DOHH2 (cell line): ENCODE data around the gene SIRT7.

Source experiments
- H3F3A ChIP-seq: fragments of 200-600 bp; sonication (generic), shearing (Covaris generic); 2 replicates; pipeline ENCODE4 v1.6.0; 2016; ENCODE audit warnings: antibody characterized with exemption, mild to moderate bottlenecking; ENCODE audit not compliant: control insufficient read depth, insufficient read depth
- H3K27ac ChIP-seq: fragments of 200-600 bp; sonication (generic); 2 replicates; pipeline ENCODE4 v1.5.1; 2014; ENCODE audit warnings: low read depth, mild to moderate bottlenecking, low read length, moderate library complexity
- H3K27me3 ChIP-seq: fragments of 200-600 bp; sonication (generic); 2 replicates; pipeline ENCODE4 v1.6.1; 2014; ENCODE audit warnings: mild to moderate bottlenecking, low read length, mixed read lengths; ENCODE audit not compliant: control insufficient read depth
- H3K36me3 ChIP-seq: fragments of 200-600 bp; sonication (generic); 2 replicates; pipeline ENCODE4 v1.6.1; 2014; ENCODE audit warnings: mild to moderate bottlenecking, low read length, moderate library complexity, mixed read lengths; ENCODE audit not compliant: control insufficient read depth
- H3K4me1 ChIP-seq: fragments of 200-600 bp; sonication (generic); 2 replicates; pipeline ENCODE4 v1.6.1; 2014; ENCODE audit warnings: mild to moderate bottlenecking, low read length, mixed read lengths; ENCODE audit not compliant: control insufficient read depth
- H3K4me2 ChIP-seq: fragments of 200-600 bp; sonication (generic); 2 replicates; pipeline ENCODE4 v1.6.0; 2014; ENCODE audit warnings: mild to moderate bottlenecking, low read length, moderate library complexity
- H3K4me3 ChIP-seq: fragments of 200-600 bp; sonication (generic); 2 replicates; pipeline ENCODE4 v1.5.1; 2014; ENCODE audit warnings: mild to moderate bottlenecking, low read length, mixed read lengths
- H3K79me2 ChIP-seq: fragments of 200-600 bp; sonication (generic); 2 replicates; pipeline ENCODE4 v1.6.1; 2014; ENCODE audit warnings: mild to moderate bottlenecking, low read length, mixed read lengths; ENCODE audit not compliant: control insufficient read depth
- H3K9me2 ChIP-seq: fragments of 200-600 bp; sonication (generic); replicated peaks from 2 replicates; pipeline ENCODE4 v1.6.1; 2014; ENCODE audit warnings: mild to moderate bottlenecking, low read length, mixed read lengths; ENCODE audit not compliant: control insufficient read depth
- H3K9me3 ChIP-seq: fragments of 200-600 bp; sonication (generic); 2 replicates; pipeline ENCODE4 v1.6.1; 2014; ENCODE audit warnings: antibody characterized with exemption, low read length, mixed read lengths; ENCODE audit not compliant: control insufficient read depth, insufficient read depth
- H4K20me1 ChIP-seq: fragments of 200-600 bp; sonication (generic); 2 replicates; pipeline ENCODE4 v1.6.0; 2014; ENCODE audit warnings: low read depth, mild to moderate bottlenecking, antibody characterized with exemption, low read length, moderate library complexity; ENCODE audit not compliant: control insufficient read depth, insufficient read depth
- EZH2phosphoT487 ChIP-seq: fragments of 200-600 bp; sonication (generic); IDR thresholded peaks from 2 replicates; pipeline ENCODE4 v1.6.1; 2017; ENCODE audit warnings: borderline replicate concordance, mild to moderate bottlenecking, antibody characterized with exemption, low read length, moderate library complexity, mixed read lengths
- TF ChIP-seq, protein P1 (sequence below): fragments of 200-600 bp; sonication (generic); IDR thresholded peaks from one replicate; pipeline ENCODE4 v1.5.1; 2014; ENCODE audit warnings: antibody characterized with exemption, mild to moderate bottlenecking, low read depth, low read length; ENCODE audit not compliant: poor library complexity, severe bottlenecking

SIRT7 gene

GRCh38 chr17:81865733-81866439 lies 52.1 kb downstream of the SIRT7 start:
- Histone ChIP-seq H3F3A (peaks cover 35% of the 10 kb centered on the region), H3K4me1 (peaks cover 59% of the 10 kb centered on the region), H3K4me2 (peak overlapping the region; percentile 2; the same call in 1 of the 2 replicates), H3K79me2 (peaks cover 71% of the 10 kb centered on the region), H3K27ac (no peak overlapping the region), H3K9me2 (no peaks in the 10 kb centered on the region), H3K36me3 (peaks cover 84% of the 10 kb centered on the region), H3K27me3 (no peaks in the 10 kb centered on the region), H3K9me3 (no peaks in the 10 kb centered on the region), H3K4me3 (no peak overlapping the region), H4K20me1 (0 out of 2 replicates have a peak, but pooled peaks cover 5% of the 10 kb centered on the region)
- no peak for TF ChIP-seq EZH2phosphoT487

GRCh38 chr17:81865358-81865732 lies 52.6 kb downstream of the SIRT7 start:
- Histone ChIP-seq H3K27me3 (no peaks in the 10 kb centered on the region), H3K4me3 (no peak overlapping the region), H4K20me1 (0 out of 2 replicates have a peak, but pooled peaks cover 5% of the 10 kb centered on the region), H3K4me1 (peaks cover 59% of the 10 kb centered on the region), H3K36me3 (peaks cover 81% of the 10 kb centered on the region), H3K4me2 (peak overlapping the region; percentile 2; the same call in 1 of the 2 replicates), H3K27ac (no peak overlapping the region), H3F3A (peaks cover 33% of the 10 kb centered on the region), H3K9me2 (no peaks in the 10 kb centered on the region), H3K9me3 (no peaks in the 10 kb centered on the region), H3K79me2 (peaks cover 66% of the 10 kb centered on the region)
- no peak for TF ChIP-seq EZH2phosphoT487
- TF ChIP-seq, protein P1, sequence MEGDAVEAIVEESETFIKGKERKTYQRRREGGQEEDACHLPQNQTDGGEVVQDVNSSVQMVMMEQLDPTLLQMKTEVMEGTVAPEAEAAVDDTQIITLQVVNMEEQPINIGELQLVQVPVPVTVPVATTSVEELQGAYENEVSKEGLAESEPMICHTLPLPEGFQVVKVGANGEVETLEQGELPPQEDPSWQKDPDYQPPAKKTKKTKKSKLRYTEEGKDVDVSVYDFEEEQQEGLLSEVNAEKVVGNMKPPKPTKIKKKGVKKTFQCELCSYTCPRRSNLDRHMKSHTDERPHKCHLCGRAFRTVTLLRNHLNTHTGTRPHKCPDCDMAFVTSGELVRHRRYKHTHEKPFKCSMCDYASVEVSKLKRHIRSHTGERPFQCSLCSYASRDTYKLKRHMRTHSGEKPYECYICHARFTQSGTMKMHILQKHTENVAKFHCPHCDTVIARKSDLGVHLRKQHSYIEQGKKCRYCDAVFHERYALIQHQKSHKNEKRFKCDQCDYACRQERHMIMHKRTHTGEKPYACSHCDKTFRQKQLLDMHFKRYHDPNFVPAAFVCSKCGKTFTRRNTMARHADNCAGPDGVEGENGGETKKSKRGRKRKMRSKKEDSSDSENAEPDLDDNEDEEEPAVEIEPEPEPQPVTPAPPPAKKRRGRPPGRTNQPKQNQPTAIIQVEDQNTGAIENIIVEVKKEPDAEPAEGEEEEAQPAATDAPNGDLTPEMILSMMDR, result no peak

DNA sequence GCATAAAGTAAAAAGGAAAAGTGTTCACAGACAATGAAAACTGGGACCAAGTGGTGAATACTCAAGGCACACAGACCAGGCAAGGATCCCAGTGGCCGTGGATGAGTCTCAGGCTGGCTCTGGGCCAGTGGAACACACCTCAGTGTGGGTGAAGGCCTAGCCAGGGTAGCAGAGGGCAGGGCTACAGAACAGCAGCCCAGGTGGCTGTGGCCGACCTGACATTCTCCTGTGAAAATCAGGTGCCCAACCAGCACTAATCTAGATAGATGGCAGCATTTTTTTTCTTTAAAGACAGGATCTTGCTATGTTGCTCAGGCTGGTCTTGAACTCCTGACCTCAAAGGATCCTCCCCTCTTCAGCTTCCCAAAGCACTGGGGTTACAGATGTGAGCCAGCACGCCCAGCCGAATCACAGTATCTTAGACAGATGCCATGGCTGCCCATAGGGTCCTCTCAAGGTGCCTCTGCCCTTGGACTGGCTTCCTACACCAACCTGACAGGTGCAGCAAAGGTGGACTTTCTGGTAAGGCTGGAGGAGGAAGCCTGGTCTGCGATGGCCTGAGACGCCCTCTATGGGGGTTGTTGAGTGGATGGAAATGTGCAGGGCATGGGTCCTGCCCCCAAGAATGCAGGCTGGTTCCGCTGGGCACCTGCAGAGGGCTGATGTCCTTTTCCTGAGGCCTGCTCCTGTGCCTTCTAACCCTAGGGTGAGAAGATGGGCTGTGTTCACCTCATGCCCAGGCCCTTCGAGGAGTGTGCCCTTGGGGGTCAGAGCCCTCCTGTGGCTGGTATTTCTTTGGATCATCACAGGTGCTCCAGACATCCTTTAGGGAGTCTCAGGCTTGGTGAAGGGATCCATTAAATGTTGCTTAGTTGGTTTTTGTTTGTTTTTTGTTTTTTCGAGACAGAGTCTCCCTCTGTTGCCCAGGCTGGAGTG lies 53.9 kb downstream of the SIRT7 start:
- TF ChIP-seq EZH2phosphoT487, result no peak
- TF ChIP-seq, protein P1, result no peak
- no peaks in the 10 kb centered on the region for H3K9me3 ChIP-seq
- peaks cover 78% of the 10 kb centered on the region for H3K36me3 ChIP-seq
- H3K9me2 ChIP-seq, result no peaks in the 10 kb centered on the region
- H3K4me3 ChIP-seq, result no peak overlapping the region
- H3K27me3 ChIP-seq, result no peaks in the 10 kb centered on the region
- peaks cover 12% of the 10 kb centered on the region for H4K20me1 ChIP-seq
- H3F3A ChIP-seq, result peaks cover 28% of the 10 kb centered on the region
- H3K4me1 ChIP-seq, result peaks cover 55% of the 10 kb centered on the region
- H3K4me2 ChIP-seq, result no peak overlapping the region; the same call in 1 of the 2 replicates
- H3K79me2 ChIP-seq, result peaks cover 66% of the 10 kb centered on the region
- no peak overlapping the region for H3K27ac ChIP-seq
